CD4-positive, alpha-beta T cell treated with Interferon alpha-2 for 1 hour (primary cell): ENCODE data around the gene CPNE4.

ENCODE experiments used
- DNase-seq, 2 donors: peaks; one replicate each; pipeline ENCODE4 v3.0.0-alpha.2; 2020 to 2022

The CPNE4 gene

DNA sequence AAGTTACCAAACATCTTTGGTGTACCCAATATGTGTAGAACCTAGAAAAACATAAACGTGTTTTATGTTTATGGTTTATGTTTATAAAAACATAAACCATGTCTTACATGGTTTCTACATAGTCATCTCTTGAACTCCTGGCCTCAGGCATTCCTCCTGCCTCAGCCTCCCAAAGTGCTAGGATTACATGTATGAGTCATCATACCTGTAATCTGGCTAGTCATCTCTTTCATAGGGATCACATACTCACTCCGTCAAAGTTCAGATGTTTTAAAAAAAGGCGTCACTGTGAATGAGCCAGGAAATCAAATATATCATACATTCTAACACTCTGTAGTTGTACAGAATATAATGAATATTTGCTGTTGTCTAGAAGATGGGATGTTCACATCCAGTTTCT, 178.6 kb downstream of the CPNE4 start:
- no peak for DNase-seq

DNA sequence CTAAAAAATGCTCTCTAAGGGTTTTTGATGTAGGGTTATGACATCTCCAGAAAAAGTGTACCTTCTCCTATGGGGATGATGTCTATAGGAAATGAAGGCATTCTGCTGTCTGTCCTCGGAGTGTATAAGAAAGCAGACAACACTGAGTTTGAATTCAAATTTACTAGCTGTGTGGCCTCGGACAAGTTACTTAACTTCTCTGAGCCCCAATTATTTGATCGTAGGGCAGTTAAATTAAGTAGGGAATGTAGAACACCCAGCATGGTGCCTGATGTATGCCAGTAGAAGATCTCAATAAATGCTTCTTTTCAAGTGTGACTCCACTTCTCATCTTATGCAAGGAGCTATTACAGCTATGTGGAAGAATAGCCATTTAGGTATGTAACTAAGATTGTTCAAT, 184.6 kb downstream of the CPNE4 start:
- no peak for DNase-seq

DNA sequence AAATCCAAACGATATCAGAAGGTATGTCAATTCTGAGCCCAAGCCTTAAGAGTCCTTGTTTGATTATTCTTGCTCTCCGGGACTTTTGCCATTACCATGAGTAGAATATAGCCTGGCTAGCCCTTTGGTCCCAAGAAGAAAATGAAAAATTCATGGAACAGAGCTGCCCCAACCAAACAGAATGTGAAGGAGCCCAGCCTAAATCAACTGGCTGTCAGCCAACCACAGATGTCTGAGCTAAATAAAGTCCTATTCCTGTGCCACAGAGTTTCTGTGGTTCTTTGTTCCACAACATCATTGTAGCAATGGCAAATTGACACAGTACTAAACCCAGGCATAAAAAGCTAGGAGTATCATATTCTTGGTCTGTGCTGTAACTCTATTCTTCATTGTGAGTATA, 185.2 kb downstream of the CPNE4 start:
- DNase-seq: no peak

DNA sequence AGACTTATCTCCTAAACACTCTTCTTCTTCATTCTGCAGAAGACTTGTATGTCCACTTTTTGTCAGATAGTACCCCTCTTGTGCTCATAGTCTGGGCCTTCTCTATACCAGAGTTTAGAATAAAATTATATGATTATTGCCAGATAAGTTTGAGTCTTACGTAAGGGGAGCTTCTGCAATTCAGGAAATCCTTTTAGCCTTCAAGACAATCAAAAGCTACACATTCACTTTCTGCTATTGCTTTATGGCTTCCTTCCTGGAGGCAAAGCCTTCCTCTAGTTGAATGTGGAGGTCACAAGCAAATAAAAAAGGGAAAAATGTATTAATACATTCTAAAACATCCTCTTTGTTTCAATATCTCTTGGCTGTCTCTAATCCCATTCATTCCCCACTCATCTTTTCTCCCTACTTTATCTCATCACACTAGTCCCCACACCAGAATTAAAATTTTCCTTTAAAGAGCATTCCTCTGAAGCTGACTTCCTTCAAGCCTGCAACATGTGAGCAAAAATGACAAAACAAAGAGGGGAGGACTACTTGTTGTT, 186.8 kb downstream of the CPNE4 start:
- DNase-seq: no peak

DNA sequence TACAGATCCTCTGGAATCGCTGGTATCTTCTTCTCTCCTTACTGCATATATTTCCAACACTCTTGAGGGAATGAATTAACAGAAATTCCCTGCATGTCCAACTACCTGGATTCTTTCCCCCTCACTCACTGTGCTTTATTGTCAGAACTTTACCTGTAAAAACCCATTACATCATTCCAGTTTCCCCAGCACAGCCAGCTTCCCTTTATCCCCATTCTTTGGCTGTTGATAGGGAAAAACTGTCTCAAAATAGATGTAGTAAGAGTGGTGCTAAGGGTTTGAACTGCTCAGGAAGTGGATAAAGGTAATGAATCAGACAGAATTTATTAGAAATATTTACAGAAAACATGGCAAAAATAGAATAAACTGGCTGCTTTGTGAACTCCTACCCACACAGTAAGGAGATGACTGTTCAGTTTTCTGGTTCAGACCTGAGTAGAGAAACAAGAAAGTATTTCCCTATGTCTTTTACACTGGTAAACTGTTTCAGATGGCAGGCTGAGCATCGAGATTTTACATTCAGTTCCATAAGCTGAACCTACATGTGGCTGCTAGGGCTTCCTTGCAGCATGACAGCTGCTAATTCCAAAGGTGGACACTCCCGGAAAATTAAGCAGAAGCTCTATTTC, 188.4 kb downstream of the CPNE4 start:
- no peak for DNase-seq

DNA sequence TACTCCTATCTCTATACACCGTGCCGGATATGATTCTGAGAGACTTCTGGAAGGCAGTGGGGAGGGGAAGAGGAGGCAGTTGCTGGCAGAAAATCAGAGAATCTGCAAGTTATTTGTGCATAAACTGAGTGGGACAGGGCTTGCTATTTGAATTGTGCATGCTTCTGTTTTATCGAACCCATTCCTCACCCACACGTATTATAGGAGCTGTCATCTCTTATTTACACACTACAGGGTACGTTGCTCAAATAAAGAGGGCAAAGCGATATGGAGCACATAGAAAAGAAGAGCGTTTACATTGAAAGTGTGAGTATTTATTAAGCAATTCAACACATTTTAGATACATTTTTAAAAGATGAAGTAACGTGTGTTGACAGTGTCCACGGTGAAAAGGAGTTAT, 191.6 kb downstream of the CPNE4 start:
- DNase-seq: no peak

DNA sequence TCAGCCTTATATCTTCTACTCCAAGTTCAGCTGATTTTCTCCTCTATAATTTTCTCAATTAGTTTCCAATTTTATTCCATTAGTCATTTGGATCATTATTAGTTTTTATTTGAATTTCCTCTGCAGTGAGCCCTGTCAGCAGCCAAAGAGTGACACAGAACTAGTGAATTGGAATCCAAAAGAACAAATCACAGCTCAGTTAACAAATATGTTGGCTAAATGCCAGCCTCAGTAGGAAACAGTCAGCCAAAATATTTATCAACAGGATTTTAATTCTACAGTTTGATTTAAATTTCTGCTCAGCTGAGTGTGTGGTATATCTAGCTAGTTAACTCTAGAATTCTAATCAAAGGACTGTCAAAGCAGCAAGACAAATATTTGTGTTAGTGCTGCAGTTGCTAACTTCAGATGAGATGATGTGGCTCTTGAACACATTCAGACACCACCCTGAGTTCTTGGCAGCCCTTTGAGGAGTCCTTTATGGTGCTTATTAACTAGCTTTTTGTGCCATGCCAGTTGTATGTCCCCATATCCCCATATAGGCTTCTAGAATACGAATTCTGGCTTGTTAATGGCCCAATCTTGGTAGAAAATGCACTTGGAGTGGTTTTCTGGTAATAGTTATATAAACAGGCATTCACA, 194.5 kb downstream of the CPNE4 start:
- DNase-seq: no peak

DNA sequence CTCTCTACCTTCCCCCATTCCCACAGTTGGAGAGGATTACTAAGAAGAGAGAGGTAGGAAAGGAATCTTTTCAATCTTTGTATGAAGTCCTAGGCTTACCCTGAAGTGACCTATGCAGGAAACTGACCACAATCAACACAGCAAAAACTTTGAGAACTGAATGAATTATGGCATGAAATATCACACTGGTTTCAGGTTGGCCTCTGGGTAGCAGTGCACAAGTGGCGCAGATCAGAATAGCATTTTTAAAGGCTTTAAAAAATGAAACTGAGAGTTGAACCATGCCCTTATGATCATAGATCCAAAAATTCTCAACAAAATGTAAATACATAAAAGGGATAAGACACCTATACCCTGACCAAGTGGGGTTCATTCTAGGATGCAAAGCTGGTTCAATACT, 198.9 kb downstream of the CPNE4 start:
- no peak for DNase-seq

DNA sequence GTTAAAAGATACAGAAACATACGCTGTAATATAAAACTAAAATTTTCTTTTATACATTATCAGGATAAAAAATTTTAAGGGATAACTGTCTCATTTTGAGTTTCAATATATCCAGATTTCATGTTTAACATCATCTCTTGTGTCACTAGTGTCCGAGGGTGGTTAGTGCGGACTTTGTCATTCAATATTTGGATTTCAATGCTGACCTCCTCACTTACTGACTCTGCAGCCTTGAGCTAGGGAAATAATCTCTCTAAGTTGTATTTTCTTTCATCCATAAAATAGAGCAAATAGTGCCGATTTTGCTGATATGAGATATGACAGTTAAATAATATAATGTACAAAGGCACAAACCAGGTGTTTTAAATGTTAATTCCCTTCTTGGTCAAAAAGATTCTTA, 203.2 kb downstream of the CPNE4 start:
- DNase-seq: no peak

DNA sequence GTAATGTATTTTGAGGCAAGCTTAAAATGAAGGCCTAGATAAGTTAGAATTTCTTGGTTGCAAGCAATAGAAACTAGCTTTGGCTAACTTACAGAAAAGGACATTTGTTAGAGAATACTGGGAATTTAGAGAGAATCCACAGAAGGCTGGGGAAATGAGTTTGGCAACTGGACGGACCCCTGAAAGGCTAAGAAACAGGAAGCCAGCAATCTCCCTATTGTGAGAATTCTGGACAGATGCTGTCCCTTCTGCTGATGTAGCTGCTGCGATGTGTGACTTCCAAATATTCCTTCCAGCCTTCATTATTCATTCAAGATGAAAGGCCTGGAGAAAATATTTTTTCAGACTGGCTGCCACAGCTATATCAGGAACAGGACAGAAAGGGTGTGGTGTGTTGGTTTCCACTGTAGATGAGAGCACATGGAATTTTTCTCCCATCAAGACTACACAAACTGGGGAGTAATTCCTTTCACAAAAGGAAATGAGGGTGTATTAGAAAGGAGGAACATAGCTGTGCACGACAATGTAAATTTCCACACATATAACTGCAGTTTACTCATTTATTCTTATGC, 213.5 kb downstream of the CPNE4 start:
- no peak for DNase-seq

DNA sequence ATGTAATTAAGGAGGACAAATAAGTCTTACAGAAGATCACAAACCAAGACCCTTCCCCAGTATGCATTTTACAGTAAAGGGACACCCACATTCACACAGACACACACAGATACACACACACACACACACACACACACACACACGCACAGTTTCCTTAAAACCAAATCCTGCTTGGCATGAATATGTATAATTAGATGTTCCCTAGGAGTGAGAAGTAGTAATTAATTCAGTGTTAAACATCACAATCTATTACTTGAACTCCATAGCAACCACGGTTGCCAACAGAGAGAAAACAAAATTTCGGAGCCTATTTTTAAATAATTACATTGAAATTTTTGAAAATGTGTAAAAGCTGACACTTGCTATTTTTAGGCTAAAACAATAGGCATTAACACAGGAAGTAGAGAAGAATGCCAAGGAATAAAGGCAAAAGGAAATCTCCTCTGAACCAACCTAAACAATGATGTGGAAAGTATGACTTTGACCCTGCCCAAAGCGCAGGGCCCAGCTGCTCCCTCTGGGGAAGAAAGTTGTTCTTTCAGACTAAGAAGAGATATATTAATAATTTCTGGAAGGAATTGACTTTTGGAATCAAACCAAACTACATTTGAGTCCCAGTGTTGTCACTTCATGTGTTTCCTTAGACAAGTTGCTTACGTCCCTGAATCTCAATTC, 215.3 kb downstream of the CPNE4 start:
- no peak for DNase-seq

DNA sequence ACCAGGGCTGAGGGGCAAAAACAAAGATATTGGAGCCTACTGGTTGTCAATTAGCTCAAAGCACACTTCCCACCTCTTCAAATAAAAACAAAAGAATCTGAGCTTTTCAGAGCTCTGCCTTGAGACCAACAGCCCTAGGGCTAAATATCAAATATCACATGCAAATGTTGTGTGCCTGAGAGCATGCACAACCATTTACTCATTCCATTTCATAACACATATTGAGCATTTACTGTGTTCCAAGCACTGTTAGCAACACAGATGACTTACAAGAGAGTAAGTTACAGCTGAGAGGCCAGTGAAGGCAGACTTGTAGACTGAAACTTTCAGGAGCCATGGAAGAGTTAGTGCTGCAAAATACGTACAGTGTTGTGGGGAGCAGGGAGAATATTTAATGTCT, 222.4 kb downstream of the CPNE4 start:
- no peak for DNase-seq

DNA sequence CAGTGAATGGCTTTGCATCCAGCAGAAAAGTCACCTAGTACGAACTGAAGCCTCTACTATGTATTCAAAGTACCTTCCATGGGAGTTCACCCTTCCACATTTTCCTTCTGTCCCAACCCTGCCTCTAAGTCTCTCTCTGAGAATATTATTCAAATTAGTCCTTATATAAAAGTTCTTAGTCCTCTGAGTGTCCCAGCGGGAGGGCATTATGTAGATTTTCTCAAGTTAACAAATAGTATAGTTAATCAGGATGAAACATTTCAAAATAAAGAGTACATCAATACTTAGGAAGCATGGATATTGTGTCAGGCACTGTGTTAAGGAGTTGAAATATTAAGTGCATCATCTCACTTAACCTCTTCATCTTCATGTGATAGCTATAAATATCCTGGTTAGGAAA, 223.3 kb downstream of the CPNE4 start:
- DNase-seq: no peak

DNA sequence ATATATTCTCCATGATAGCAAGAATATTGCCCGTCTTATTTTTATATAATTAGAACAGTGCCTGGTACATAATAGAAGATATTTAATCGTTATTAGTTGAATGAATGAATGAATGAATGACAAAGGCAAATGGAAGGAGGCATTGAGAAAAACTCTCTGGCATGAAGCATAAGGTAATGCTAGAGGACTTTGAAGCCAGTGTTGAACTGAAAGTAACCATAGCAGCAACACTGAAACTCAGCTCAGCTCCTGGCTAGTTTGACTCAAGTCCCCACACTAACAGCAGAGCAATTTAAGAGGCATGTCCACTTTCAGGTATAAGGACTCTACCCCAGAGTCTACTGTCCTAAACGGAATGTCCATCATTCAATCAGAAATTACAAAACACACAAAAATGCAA, 227.0 kb downstream of the CPNE4 start:
- no peak for DNase-seq

DNA sequence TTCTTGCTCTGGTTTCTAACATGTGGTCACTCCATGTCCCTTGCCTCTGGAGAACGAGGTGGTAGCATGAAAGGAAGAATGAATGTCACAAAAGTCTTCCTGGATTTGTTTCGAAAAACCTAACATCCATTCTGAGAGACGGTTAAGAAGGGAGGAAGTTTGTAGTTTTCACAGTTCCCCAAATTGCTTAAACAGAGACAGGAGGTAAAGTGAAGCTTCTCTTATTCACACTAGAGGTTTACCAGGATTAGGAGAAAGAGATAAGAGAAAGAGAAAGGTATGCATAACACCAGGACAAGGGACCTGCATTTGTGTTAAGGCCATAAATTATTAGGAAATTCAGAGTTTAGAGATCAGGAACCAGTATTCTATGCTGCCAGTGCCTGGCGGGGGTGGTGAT, 228.1 kb downstream of the CPNE4 start:
- no peak for DNase-seq

DNA sequence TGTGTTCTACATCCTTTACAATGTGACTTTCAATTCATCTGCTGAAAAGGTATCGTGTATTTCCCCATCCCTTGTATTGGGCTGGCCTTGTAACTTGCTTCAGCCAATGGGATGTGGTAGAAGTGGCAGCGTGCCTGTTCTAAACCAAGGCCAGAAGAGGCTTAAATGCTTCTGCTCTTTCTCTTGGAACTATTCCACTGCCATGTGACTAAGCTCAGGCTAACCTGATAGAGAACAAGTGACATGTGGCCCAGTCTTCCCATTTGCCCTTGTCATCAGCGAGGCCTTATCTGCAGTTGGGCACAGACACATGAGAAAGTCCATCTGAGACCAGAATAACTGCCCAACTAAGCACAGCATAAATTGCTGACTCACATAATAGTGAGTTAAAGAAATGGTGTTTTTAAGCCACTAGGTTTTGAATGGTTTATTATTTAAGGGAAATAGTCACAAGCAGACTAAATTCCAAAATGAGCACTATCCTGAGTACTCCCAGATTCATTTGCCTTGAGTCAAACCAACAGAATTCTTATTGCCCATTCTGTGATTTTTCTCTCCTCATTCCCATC, 230.2 kb downstream of the CPNE4 start:
- DNase-seq: no peak

DNA sequence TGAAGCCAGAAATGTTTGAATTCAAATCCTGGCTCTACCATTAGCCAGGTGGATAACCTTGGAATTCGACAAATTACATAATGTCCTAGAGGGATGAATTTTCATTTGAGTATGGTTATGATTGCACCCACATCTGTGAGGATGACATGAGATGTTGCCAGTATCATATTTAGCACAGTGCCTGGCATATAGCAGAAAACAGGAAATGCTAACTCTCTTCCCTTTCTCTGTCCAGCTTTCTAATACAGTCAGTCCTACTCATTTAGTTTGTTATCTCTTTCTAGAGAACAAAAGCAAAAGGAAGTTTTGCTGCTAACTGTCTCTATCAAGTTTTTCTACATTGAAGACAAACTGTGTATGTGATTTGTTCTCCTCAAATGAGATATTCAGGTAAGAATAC, 231.7 kb downstream of the CPNE4 start:
- no peak for DNase-seq

DNA sequence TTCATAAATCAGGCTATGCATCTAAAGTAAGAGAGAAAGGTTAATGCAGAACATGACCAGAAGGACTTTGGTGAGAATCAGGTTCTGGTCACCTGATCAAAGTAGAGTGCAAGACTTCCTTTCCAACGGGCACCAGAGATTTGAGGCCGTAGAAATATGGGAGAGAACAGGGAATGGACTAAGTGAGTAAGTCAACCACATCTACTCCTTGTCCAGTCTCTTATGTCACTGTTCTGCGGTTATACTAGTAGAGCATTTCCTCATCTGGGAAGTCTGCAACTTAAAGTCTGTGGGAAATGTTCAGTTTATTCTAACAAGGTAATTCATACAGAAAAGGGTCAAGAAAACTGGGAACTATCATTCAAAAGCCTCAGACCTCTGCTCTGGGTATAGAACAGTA, 232.8 kb downstream of the CPNE4 start:
- DNase-seq: no peak

DNA sequence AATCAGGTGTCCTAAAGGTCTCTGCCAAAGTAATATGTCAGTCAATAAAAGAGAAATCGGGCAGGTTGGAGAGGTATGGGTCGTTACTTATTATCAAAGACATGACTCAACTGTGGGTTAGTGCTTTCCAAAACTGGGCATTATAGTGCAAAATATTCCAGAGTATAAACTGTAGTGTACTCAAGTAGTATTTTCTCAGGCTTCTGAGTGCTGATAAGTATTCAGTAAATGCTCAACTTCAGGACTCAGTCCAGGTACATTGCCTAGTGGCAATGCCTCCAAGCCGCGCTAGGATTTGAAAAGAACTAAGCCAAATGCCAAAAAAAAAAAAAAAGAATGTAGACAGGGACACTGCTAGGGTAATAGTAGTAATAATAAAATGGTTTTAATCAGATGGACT, 233.2 kb downstream of the CPNE4 start:
- DNase-seq: no peak

DNA sequence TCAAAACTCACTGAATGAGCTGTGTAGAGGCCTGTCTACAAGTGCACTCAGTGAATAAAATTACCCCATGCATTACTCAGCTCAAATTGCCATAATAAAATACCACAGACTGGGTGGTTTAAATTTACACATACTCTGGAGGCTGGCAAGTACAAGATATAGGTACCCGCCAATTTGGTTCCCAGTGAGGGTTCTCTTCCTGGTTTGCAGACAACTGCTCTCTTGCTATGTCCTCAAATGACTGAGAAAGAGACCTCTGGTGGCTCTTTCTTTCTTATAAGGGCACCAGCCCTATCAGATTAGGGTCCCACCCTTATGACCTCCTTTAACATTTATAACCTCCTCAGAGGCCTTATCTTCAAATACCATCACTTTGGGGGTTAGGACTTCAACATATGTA, 237.0 kb downstream of the CPNE4 start:
- DNase-seq: no peak

DNA sequence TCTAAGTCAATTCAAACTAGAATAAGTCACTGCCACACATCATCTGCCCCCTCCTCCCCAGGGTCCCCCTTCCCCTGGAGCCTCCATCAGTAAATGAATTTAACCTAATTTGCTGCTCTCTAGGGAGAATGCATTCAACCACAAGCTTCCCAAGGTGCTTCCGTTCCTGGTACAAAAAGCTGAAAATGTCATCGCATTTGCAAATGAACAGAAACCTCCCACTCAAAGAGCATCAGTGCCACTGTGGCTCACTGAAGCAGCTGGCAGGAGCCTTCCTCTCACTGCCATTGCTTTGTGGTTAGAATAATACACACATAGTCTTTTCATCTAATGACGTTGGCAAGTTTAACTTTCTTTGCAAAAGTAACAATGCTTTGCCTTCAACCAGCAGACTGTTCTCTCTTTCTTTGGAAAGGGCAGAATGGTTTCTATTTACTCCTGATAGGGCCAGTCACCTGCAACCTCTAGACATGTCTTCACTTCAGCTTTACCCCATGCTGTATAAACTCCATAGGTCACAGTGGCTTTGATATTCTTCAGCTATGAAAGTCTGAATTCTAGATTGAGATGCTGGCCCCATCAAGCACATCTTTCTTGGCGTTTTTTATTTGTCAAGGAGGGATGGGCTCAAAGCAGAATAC, 238.1 kb downstream of the CPNE4 start:
- DNase-seq: no peak

DNA sequence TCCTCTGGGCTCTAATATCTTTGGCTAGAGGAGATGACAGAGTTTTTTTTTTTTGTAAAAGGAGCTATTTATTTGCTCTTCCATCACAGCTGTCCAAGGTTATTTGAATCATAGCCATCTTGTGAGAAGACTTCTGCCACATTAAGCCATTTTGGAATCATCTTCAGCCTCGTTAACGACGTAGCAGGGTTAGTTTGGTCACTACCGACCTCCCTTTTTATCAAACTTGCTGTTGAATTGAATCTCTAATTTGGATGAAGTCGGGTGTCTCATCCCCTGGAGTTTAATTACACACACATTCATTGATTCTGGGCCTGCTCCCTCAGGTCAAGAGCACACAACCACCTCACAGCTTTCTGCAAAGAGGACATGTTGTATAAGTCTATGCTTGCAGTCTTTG, 238.7 kb downstream of the CPNE4 start:
- DNase-seq: no peak
